H9 (cell line): Measurements from ENCODE around the gene TRIO. TPM values are rescaled to one million over a fixed set of nuclear protein-coding genes. Genes with fewer than 3 reads are reported as not detected.

Experiments used
- DNase-seq: peaks from one replicate; pipeline ENCODE4 v3.0.0-alpha.2; 2017
- H2AFZ ChIP-seq: one replicate; pipeline ENCODE4 v1.6.1; 2013; ENCODE audit warnings: mild to moderate bottlenecking, low read length, control low read depth, moderate library complexity
- H2AK5ac ChIP-seq: 2 replicates; pipeline ENCODE4 v1.6.1; 2013; ENCODE audit warnings: low read length, control low read depth, mixed read lengths; ENCODE audit not compliant: insufficient read length
- H2BK120ac ChIP-seq: one replicate; pipeline ENCODE4 v1.6.1; 2013; ENCODE audit warnings: low read depth, mild to moderate bottlenecking, low read length, control low read depth, inconsistent platforms; ENCODE audit not compliant: poor library complexity, severe bottlenecking
- H2BK12ac ChIP-seq: 2 replicates; pipeline ENCODE4 v1.6.1; 2013; ENCODE audit warnings: low read length, control low read depth, mixed read lengths, low read depth; ENCODE audit not compliant: insufficient read length
- H2BK15ac ChIP-seq: 2 replicates; pipeline ENCODE4 v1.6.1; 2013; ENCODE audit warnings: low read depth, low read length, control low read depth
- H2BK20ac ChIP-seq: one replicate; pipeline ENCODE4 v1.6.1; 2013; ENCODE audit warnings: low read depth, mild to moderate bottlenecking, low read length, control low read depth, inconsistent platforms; ENCODE audit not compliant: poor library complexity, severe bottlenecking
- H2BK5ac ChIP-seq: 2 replicates; pipeline ENCODE4 v1.6.1; 2013; ENCODE audit warnings: low read length, control low read depth, mixed read lengths; ENCODE audit not compliant: insufficient read length
- H3K14ac ChIP-seq: 2 replicates; pipeline ENCODE4 v1.6.1; 2013; ENCODE audit warnings: low read length, control low read depth; ENCODE audit not compliant: insufficient read depth
- H3K18ac ChIP-seq: 2 replicates; pipeline ENCODE4 v1.6.1; 2013; ENCODE audit warnings: low read depth, mild to moderate bottlenecking, mixed read lengths, low read length, control low read depth; ENCODE audit not compliant: insufficient read length
- H3K23ac ChIP-seq: 2 replicates; pipeline ENCODE4 v1.6.1; 2013; ENCODE audit warnings: low read length, control low read depth, mixed read lengths, low read depth; ENCODE audit not compliant: insufficient read length
- H3K23me2 ChIP-seq: 2 replicates; pipeline ENCODE4 v1.6.1; 2013; ENCODE audit warnings: low read depth, mild to moderate bottlenecking, mixed read lengths, low read length, control low read depth; ENCODE audit not compliant: insufficient read length, poor library complexity, severe bottlenecking
- H3K27ac ChIP-seq: 2 replicates; pipeline ENCODE4 v1.5.1; 2013; ENCODE audit warnings: low read length, control low read depth, mixed read lengths, low read depth; ENCODE audit not compliant: insufficient read length
- H3K27me3 ChIP-seq: 2 replicates; pipeline ENCODE4 v1.6.1; 2013; ENCODE audit warnings: low read length, control low read depth, inconsistent platforms; ENCODE audit not compliant: insufficient read depth
- H3K4ac ChIP-seq: 2 replicates; pipeline ENCODE4 v1.6.1; 2013; ENCODE audit warnings: low read depth, mild to moderate bottlenecking, control low read depth, inconsistent platforms, low read length, moderate library complexity
- H3K4me1 ChIP-seq: 2 replicates; pipeline ENCODE4 v1.6.1; 2013; ENCODE audit warnings: low read length, control low read depth, inconsistent platforms; ENCODE audit not compliant: insufficient read depth
- H3K4me2 ChIP-seq: 2 replicates; pipeline ENCODE4 v1.6.1; 2013; ENCODE audit warnings: low read length, control low read depth, mixed read lengths; ENCODE audit not compliant: insufficient read length, insufficient read depth
- H3K56ac ChIP-seq: 2 replicates; pipeline ENCODE4 v1.6.1; 2013; ENCODE audit warnings: low read depth, mild to moderate bottlenecking, mixed read lengths, low read length, control low read depth; ENCODE audit not compliant: insufficient read length
- H3K79me1 ChIP-seq: 2 replicates; pipeline ENCODE4 v1.6.1; 2013; ENCODE audit warnings: low read depth, mild to moderate bottlenecking, moderate library complexity, low read length, control low read depth, inconsistent platforms; ENCODE audit not compliant: insufficient read depth, poor library complexity, severe bottlenecking
- H3K79me2 ChIP-seq: 2 replicates; pipeline ENCODE4 v1.6.1; 2013; ENCODE audit warnings: low read length, control low read depth, inconsistent platforms; ENCODE audit not compliant: insufficient read depth
- H3K9ac ChIP-seq: 2 replicates; pipeline ENCODE4 v1.6.1; 2013; ENCODE audit warnings: low read length, control low read depth, mixed read lengths; ENCODE audit not compliant: insufficient read length; ENCODE audit errors: extremely low read depth
- H3K9me3 ChIP-seq: one replicate; pipeline ENCODE4 v1.6.1; 2013; ENCODE audit warnings: low read depth, low read length, inconsistent platforms; ENCODE audit not compliant: control insufficient read depth
- H3T11ph ChIP-seq: one replicate; pipeline ENCODE4 v1.6.1; 2013; ENCODE audit warnings: mild to moderate bottlenecking, low read length, control low read depth, inconsistent platforms
- H4K20me1 ChIP-seq: one replicate; pipeline ENCODE4 v1.6.1; 2013; ENCODE audit not compliant: control insufficient read depth, insufficient read length, insufficient read depth
- H4K5ac ChIP-seq: 2 replicates; pipeline ENCODE4 v1.6.1; 2013; ENCODE audit warnings: low read depth, mild to moderate bottlenecking, mixed read lengths, low read length, control low read depth; ENCODE audit not compliant: insufficient read length
- H4K8ac ChIP-seq: replicated peaks from 2 replicates; pipeline ENCODE4 v1.6.1; 2013; ENCODE audit warnings: low read length, control low read depth, mixed read lengths, low read depth; ENCODE audit not compliant: insufficient read length
- H4K91ac ChIP-seq: 2 replicates; pipeline ENCODE4 v1.6.1; 2013; ENCODE audit warnings: low read depth, mild to moderate bottlenecking, moderate library complexity, mixed read lengths, low read length, control low read depth; ENCODE audit not compliant: insufficient read length
- H3K27ac Mint-ChIP-seq, 3 experiments: 2 replicates in 2 of 3; 3 replicates in 1 of 3; pipeline ENCODE4 v1.8.0; 2020 to 2021; ENCODE audit warnings: mixed read lengths in 3 of 3, mild to moderate bottlenecking in 1 of 3, moderate library complexity in 1 of 3
- H3K27me3 Mint-ChIP-seq: 2 replicates; pipeline ENCODE4 v1.8.0; 2021; ENCODE audit warnings: low read depth, mild to moderate bottlenecking, moderate library complexity, mixed read lengths
- H3K36me3 Mint-ChIP-seq, 3 experiments: 2 replicates in 2 of 3; 3 replicates in 1 of 3; pipeline ENCODE4 v1.8.0; 2020 to 2021; ENCODE audit warnings: low read depth in 3 of 3, mixed read lengths in 3 of 3; ENCODE audit not compliant: insufficient read depth in 1 of 3
- H3K4me1 Mint-ChIP-seq, 2 experiments: 2 replicates each; pipeline ENCODE4 v1.8.0; 2020; ENCODE audit warnings: mixed read lengths in 2 of 2
- H3K4me3 Mint-ChIP-seq, 2 experiments: 2 replicates in 1 of 2; 3 replicates in 1 of 2; pipeline ENCODE4 v1.8.0; 2020 to 2021; ENCODE audit warnings: mild to moderate bottlenecking in 2 of 2, mixed read lengths in 2 of 2, moderate library complexity in 1 of 2
- H3K9me3 Mint-ChIP-seq, 2 experiments: 2 replicates in 1 of 2; 3 replicates in 1 of 2; pipeline ENCODE4 v1.8.0; 2020; ENCODE audit warnings: mild to moderate bottlenecking in 2 of 2, mixed read lengths in 2 of 2, moderate library complexity in 1 of 2
- CTCF ChIP-seq: fragments of 200-600 bp; sonication (generic); conservative IDR thresholded peaks from 3 replicates; pipeline ENCODE4 v1.8.0; 2021; ENCODE audit warnings: antibody characterized with exemption, mild to moderate bottlenecking
- WGBS: extraction: QIAGEN DNeasy Blood & Tissue Kit; methylation state at CpG from one replicate; pipeline ENCODE4 v1.1.7; 2013; ENCODE audit warnings: missing lambda C conversion rate, low lambda C conversion rate, mixed read lengths; ENCODE audit not compliant: insufficient read length; ENCODE audit errors: extremely low coverage; 5-methylcytosine and 5-hydroxymethylcytosine counted together
- total RNA-seq: library from RNA; stranded (reverse); gene quantifications from 2 replicates; pipeline ENCODE4 v1.2.1, GENCODE V29; 2021

TRIO gene
- total RNA-seq, 1 experiment from 2014 or later = 87.8 TPM

- Histone ChIP-seq H2BK20ac (no peak overlapping the region), H3K9me3 (no peaks in the 10 kb centered on the region), H3K23me2 (no peaks in the 10 kb centered on the region), H4K20me1 (no peaks in the 10 kb centered on the region), H3K56ac (no peak overlapping the region), H2BK120ac (no peak overlapping the region), H4K91ac (no peak overlapping the region), H3K79me1 (no peaks in the 10 kb centered on the region), H4K5ac (no peak overlapping the region), H2BK5ac (no peak overlapping the region), H2AFZ (no peak overlapping the region), H3K23ac (no peak overlapping the region), H3K9ac (no peak overlapping the region), H3K4me2 (no peak overlapping the region), H3K14ac (no peak overlapping the region), H3K4ac (no peak overlapping the region), H3K27ac (no peak overlapping the region), H2BK15ac (no peak overlapping the region), H2AK5ac (no peak overlapping the region), H3K4me1 (no peaks in the 10 kb centered on the region), H3T11ph (no peak overlapping the region), H3K18ac (no peak overlapping the region), H4K8ac (no peak overlapping the region), H2BK12ac (no peak overlapping the region), H3K79me2 (no peaks in the 10 kb centered on the region), H3K27me3 (no peaks in the 10 kb centered on the region; the same call in 1 of the 2 replicates)
- peaks cover 6% of the 10 kb centered on the region for H3K27me3 Mint-ChIP-seq
- DNase-seq = no peak
- H3K36me3 Mint-ChIP-seq = no peaks in the 10 kb centered on the region
- no peaks in the 10 kb centered on the region; a peak in 1 of 4 replicates for H3K4me1 Mint-ChIP-seq
- H3K27ac Mint-ChIP-seq = no peak overlapping the region
- TF ChIP-seq CTCF = no peak
- WGBS = no CpG with 5 or more reads among the region's 1 CpG
- H3K4me3 Mint-ChIP-seq = no peak overlapping the region
- no peaks in the 10 kb centered on the region for H3K9me3 Mint-ChIP-seq
Measured at GRCh38 chr5:14125262-14125661, 17.9 kb upstream of the TRIO start.
